Heart right ventricle (tissue), 16 donors: ENCODE results near the gene SRPX. TPM values are rescaled to one million over a fixed set of nuclear protein-coding genes. Genes with fewer than 3 reads are reported as not detected.

Experiments used
- ATAC-seq, 8 donors: fragments of 200-7000 bp; cut with Tn5 transposase; one replicate each; pipeline ENCODE4 v1.9.1; 2020; ENCODE audit warnings: mild to moderate bottlenecking in 8 of 8, moderate library complexity in 8 of 8, moderate number of reproducible peaks in 1 of 8
- DNase-seq, 2 donors: peaks; one replicate each; pipeline ENCODE4 v3.0.0-alpha.2; 2020
- H3K27ac ChIP-seq, 10 donors: fragments of 200-600 bp; sonication (generic) in 2 of 10; one replicate each; pipeline versions ENCODE4 v1.5.0 to v1.8.0; 2020 to 2022; ENCODE audit warnings: mild to moderate bottlenecking in 3 of 10
- H3K27me3 ChIP-seq, 7 donors: fragments of 200-600 bp; one replicate each; pipeline ENCODE4 v1.8.0; 2021 to 2022; ENCODE audit warnings: mild to moderate bottlenecking in 2 of 7
- H3K36me3 ChIP-seq, 9 donors: fragments of 200-600 bp; sonication (generic) in 1 of 9; one replicate each; pipeline versions ENCODE4 v1.5.0 to v1.8.0; 2020 to 2022; ENCODE audit warnings: mild to moderate bottlenecking in 2 of 9
- H3K4me1 ChIP-seq, 9 donors: fragments of 200-600 bp; sonication (generic) in 1 of 9; one replicate each; pipeline versions ENCODE4 v1.5.0 to v1.8.0; 2020 to 2022; ENCODE audit warnings: mild to moderate bottlenecking in 4 of 9
- H3K4me3 ChIP-seq, 10 donors: fragments of 200-600 bp; sonication (generic) in 2 of 10; one replicate each; pipeline versions ENCODE4 v1.5.0 to v1.8.0; 2020 to 2022; ENCODE audit warnings: mild to moderate bottlenecking in 7 of 10, moderate library complexity in 2 of 10
- H3K9me3 ChIP-seq, 11 donors: fragments of 200-600 bp in 10 of 11; sonication (generic) in 2 of 11; one replicate each; pipeline versions ENCODE4 v1.5.0 to v1.8.0; 2013 to 2022; ENCODE audit warnings: mild to moderate bottlenecking in 2 of 11, control low read depth in 1 of 11, moderate library complexity in 1 of 11
- CTCF ChIP-seq, 9 donors: fragments of 200-600 bp; sonication (generic) in 2 of 9; IDR thresholded peaks; one replicate each; pipeline versions ENCODE4 v1.5.0 to v1.8.0; 2021 to 2022; ENCODE audit warnings: antibody characterized with exemption in 9 of 9, mild to moderate bottlenecking in 5 of 9, moderate library complexity in 1 of 9
- WGBS, 2 donors: extraction: QIAGEN DNeasy Blood & Tissue Kit; methylation state at CpG; one replicate each; pipeline ENCODE4 v1.1.7; 2013; ENCODE audit warnings: inconsistent platforms in 1 of 2; 5-methylcytosine and 5-hydroxymethylcytosine counted together
- intact Hi-C, 10 donors: fragments of 100-400 bp; cut with DNase I; formaldehyde crosslinking; loops; one replicate each; pipeline versions ENCODE4 v1.11.1 to v1.14.2; 2022
- polyA plus RNA-seq, 2 donors: library from polyadenylated mRNA; stranded (reverse); fragments of 200-250 nt; gene quantifications; one replicate each; pipeline ENCODE4 v1.2.3, GENCODE V29; 2013
- total RNA-seq, 10 donors: library from RNA; stranded (reverse); fragmentation: NEBNext Ultra II Directional in 3 of 10; extraction: Animal tissue kit (Norgen Biotek cat#: 25700) in 3 of 10; gene quantifications; one replicate each; pipeline versions ENCODE4 v1.2.1 to v1.2.4, GENCODE V29; 2021 to 2023
- donor health status: Arrhythmogenic right ventricular cardiomyopathy.
- donor health status: ischemic (EF 13 %, LVEDD 7.1; RV severe dilation, severe dysfunction).
- donor health status: healthy with polysubstance abuse.
- donor health status: DM: no; HTN: yes; CAD: no.
- donor health status: DM: no; HTN: no; CAD: no.
- donor health status: ischemic (EF 25% LVEDD 6.9; RV normal size, moderate dysfunction).
- donor health status: ischemic (EF 25% LVEDD 5.7; RV mildly dilated, moderate dysfunction).
- donor health status: healthy.
- donor health status: DM: yes; HTN: yes; CAD: no.
- donor health status: Ischemic cardiomyopathy.
- donor health status: ischemic (EF 35%, LVEDD 5.7; RV mildly dilated, moderate dysfunction).
- donor health status: nonischemic (EF 11% LVEDD 7.7; RV severe dilation, severe dysfunction).
- donor health status: DM: yes; HTN: yes; CAD: no.
- donor health status: PGD.
- donor health status: ischemic (EF 29% LVEDD 5.4; RV normal size, mild dysfunction).
- donor health status: nonischemic (EF 23%, LVEDD 6.1; RV moderate dilation, normal function).

The SRPX gene
- total and polyA plus RNA-seq, 12 donors: 34.8 to 204 (median 49.8) TPM

DNA sequence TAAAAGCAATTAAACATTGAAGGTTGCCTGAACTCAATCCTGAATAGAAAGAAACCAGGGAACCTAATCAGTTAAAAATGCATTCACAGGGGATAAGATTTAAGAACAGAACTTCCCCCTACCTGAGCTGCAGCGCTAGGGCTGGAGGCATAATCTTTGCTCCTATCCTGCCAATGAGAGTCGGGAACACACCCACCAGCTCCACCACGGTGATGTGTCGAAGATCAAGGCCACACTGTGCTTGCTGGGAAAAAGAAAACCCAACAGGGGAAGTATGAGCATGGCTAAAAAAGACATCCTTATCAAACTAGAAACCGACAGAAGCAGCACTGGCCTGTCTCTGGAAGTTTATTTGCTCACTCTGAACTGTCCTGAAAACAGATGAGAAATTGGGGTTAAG, 66.3 kb downstream of the SRPX start:
- TF ChIP-seq CTCF (IDR thresholded peaks at IDR 0.05): no peak
- Histone ChIP-seq H3K9me3 (no peaks in the 10 kb centered on the region), H3K36me3 (peaks cover 0 to 14% (median 0%) of the 10 kb centered on the region in 9 donors), H3K27ac (no peak overlapping the region), H3K4me3 (no peak overlapping the region), H3K27me3 (peaks cover 0 to 35% (median 0%) of the 10 kb centered on the region in 7 donors), H3K4me1 (peaks cover 0 to 4% (median 0%) of the 10 kb centered on the region in 9 donors)
- intact Hi-C loops: no loop called here
- 57 to 58% methylated on average over 5 of the region's 5 CpGs for WGBS, 2 donors
- ATAC-seq (no peak), DNase-seq (no peak)

- H3K4me1 ChIP-seq: peaks cover 0 to 4% (median 0%) of the 10 kb centered on the region in 9 donors
- DNase-seq: no peak
- no peak overlapping the region for H3K4me3 ChIP-seq
- peaks cover 0 to 31% (median 0%) of the 10 kb centered on the region in 7 donors for H3K27me3 ChIP-seq
- ATAC-seq: no peak
- H3K27ac ChIP-seq: no peak overlapping the region
- TF ChIP-seq CTCF (IDR thresholded peaks at IDR 0.05): no peak
- 82 to 86% methylated on average over 5 of the region's 5 CpGs for WGBS, 2 donors
- intact Hi-C loops: no loop called here
- peaks cover 0 to 4% (median 0%) of the 10 kb centered on the region in 9 donors for H3K36me3 ChIP-seq
- H3K9me3 ChIP-seq: no peaks in the 10 kb centered on the region
These were observed 69.2 kb downstream of the SRPX start for GRCh38 chrX:38151441-38151840.

DNA sequence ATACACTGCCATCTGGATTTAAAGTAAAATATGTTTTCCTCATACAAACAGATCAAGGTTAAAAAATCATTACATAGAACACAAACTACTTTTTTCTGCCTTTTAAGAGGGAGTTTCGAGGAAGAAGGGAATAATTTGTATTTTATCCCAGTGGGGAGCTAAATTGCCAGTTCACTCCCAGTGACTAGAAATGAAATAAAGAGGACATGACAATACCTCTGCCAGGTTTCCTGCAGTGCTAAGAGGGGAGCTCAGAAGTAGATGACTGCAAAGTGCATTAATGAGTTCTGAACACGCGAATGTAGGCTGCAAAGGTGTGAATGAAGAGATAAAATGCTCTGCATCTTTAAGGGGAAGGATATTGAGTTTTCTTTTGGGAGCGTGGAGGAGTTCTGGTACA, 69.7 kb downstream of the SRPX start:
- Histone ChIP-seq H3K27me3 (peaks cover 0 to 31% (median 0%) of the 10 kb centered on the region in 7 donors), H3K9me3 (no peaks in the 10 kb centered on the region), H3K27ac (no peak overlapping the region), H3K36me3 (peaks cover 0 to 4% (median 0%) of the 10 kb centered on the region in 9 donors), H3K4me3 (no peak overlapping the region), H3K4me1 (peaks cover 0 to 4% (median 0%) of the 10 kb centered on the region in 9 donors)
- TF ChIP-seq CTCF (IDR thresholded peaks at IDR 0.05): no peak
- ATAC-seq (no peak), DNase-seq (no peak)
- 78 to 90% methylated on average over 4 of the region's 4 CpGs for WGBS, 2 donors
- intact Hi-C loops: no loop called here

GRCh38 chrX:38149016-38149415, 71.7 kb downstream of the SRPX start:
- intact Hi-C loops: no loop called here
- no peak overlapping the region for H3K27ac ChIP-seq
- H3K36me3 ChIP-seq: peaks cover 0 to 4% (median 0%) of the 10 kb centered on the region in 9 donors
- no peak overlapping the region for H3K4me3 ChIP-seq
- WGBS, 2 donors: 85 to 95% methylated on average over 2 of the region's 2 CpGs
- H3K9me3 ChIP-seq: no peaks in the 10 kb centered on the region
- H3K27me3 ChIP-seq: peaks cover 0 to 39% (median 0%) of the 10 kb centered on the region in 7 donors
- H3K4me1 ChIP-seq: peaks cover 0 to 4% (median 0%) of the 10 kb centered on the region in 9 donors
- TF ChIP-seq CTCF (IDR thresholded peaks at IDR 0.05): no peak
- ATAC-seq: no peak
- no peak for DNase-seq
